Tibial nerve (tissue), 3 donors: ENCODE data around the gene FADS1.

Source experiments
- CTCF ChIP-seq, 5 experiments: fragments of 200-600 bp in 3 of 5; fragments of 450-650 bp in 2 of 5; sonication (generic) in 3 of 5; IDR thresholded peaks; one replicate each; pipeline ENCODE4 v1.5.1; 2016 to 2019; ENCODE audit warnings: antibody characterized with exemption in 5 of 5, mild to moderate bottlenecking in 3 of 5, moderate library complexity in 2 of 5
- POLR2A ChIP-seq, 2 donors: fragments of 450-650 bp; IDR thresholded peaks; one replicate each; pipeline ENCODE4 v1.6.1; 2017; ENCODE audit warnings: antibody characterized with exemption in 2 of 2, mild to moderate bottlenecking in 2 of 2, moderate library complexity in 2 of 2

- TF ChIP-seq POLR2A (IDR thresholded peaks at IDR 0.05), result no peak
- no peak for TF ChIP-seq CTCF (IDR thresholded peaks at IDR 0.05)
These were observed 17.0 kb downstream of the FADS1 start for GRCh38 chr11:61799665-61800284.
